Measurements from ENCODE around the gene KRTAP4-1.
A peak's percentile ranks its signal among the peaks of the same experiment; 100 is the strongest.

Gene KRTAP4-1

DNA sequence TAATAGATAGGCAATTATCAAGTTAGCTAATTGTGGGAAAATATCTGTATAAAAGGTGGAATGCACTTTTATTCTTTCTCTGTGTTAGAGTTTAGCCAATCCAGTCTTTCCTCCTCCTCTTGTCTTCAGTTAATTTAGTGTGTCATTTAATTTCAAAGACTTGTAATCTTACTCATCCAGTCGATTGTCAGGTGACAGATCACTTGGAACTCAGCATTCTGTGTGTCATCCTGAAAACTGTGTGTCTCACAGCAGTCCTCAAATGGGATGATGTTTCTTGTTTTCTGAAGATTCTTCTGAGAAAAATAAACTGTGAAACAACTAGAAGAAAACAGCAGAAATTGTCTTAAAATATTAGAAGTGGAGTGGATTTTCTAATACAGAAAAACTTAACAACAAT lies 290 bp upstream of the KRTAP4-1 start:
- DNase-seq (ENCODE audit: extremely low read depth, low read depth): no peak
- TF ChIP-seq CTCF (IDR thresholded peaks at IDR 0.05; ENCODE audit: low read depth, low read length): no peak

- TF ChIP-seq CTCF (IDR thresholded peaks at IDR 0.05; ENCODE audit: low read depth, low read length): no peak
- DNase-seq (ENCODE audit: extremely low read depth, low read depth): no peak
These were observed 5.7 kb downstream of the KRTAP4-1 start for GRCh38 chr17:41178843-41179616.

GRCh38 chr17:41178341-41178740 lies 6.4 kb downstream of the KRTAP4-1 start:
- DNase-seq (ENCODE audit: extremely low read depth, low read depth): no peak

DNA sequence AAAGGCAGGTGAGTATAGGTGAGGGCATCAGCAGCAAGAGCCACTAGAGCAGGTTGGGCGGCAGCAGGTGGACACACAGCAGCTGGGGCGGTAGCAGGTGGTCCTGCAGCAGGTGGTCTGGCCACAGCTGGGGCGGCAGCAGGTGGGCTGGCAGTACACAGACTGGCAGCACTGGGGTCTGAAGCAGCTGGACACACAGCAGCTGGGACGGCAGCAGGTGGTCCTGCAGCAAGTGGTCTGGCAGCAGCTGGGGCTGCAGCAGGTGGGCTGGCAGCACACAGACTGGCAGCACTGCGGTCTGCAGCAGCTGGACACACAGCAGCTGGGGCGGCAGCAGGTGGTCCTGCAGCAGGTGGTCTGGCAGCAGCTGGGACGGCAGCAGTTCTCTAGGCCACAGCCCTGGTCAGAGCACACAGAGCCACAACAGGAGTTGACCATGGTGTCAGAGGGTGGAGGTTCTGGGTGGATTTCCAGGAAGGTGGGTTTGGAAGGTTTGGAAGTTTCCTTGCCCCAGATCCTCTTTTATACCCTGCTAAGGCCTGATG lies 6.9 kb downstream of the KRTAP4-1 start, which contains the start of gene KRTAP4-2:
Gene KRTAP4-2, minus strand, starts transcription at position 495 of the 545 bp plus-strand sequence. Its CDS starts 57 bp downstream, at position 438.
- TF ChIP-seq CTCF (IDR thresholded peaks at IDR 0.05; ENCODE audit: low read depth, low read length): no peak

More at GRCh38 chr17:41178341-41178740, 6.4 kb downstream of the KRTAP4-1 start:
- no peak for TF ChIP-seq CTCF (IDR thresholded peaks at IDR 0.05; ENCODE audit: low read depth, low read length)

GRCh38 chr17:41176744-41177387 lies 7.8 kb downstream of the KRTAP4-1 start:
- no peak for DNase-seq (ENCODE audit: extremely low read depth, low read depth)
- no peak for TF ChIP-seq CTCF (IDR thresholded peaks at IDR 0.05; ENCODE audit: low read depth, low read length)

More for the DNA sequence above, 6.9 kb downstream of the KRTAP4-1 start, which contains the start of gene KRTAP4-2:
- DNase-seq (ENCODE audit: extremely low read depth, low read depth): no peak

- DNase-seq (ENCODE audit: extremely low read depth, low read depth): peak; percentile 24
- no peak for TF ChIP-seq CTCF (IDR thresholded peaks at IDR 0.05; ENCODE audit: low read depth, low read length)
These were observed 12.8 kb downstream of the KRTAP4-1 start for GRCh38 chr17:41171886-41172285.

- no peak for DNase-seq (ENCODE audit: extremely low read depth, low read depth)
- TF ChIP-seq CTCF (IDR thresholded peaks at IDR 0.05; ENCODE audit: low read depth, low read length): no peak
These were observed 16.6 kb downstream of the KRTAP4-1 start, which contains the start of gene KRTAP4-3 for GRCh38 chr17:41168121-41168520. TSS of gene KRTAP4-3 (minus strand) at chr17:41168221. CDS start at chr17:41168172, 49 bp downstream.
